Measurements from ENCODE around the gene GALK1. TPM values are rescaled to one million over a fixed set of nuclear protein-coding genes. Genes with fewer than 3 reads are reported as not detected.

GALK1 gene
- polyA plus RNA-seq (1.1 to 5.2 TPM (median 1.3 TPM) in 3 replicates), polyA minus RNA-seq (1.9 to 4.6 TPM (median 3.0 TPM) in 3 replicates)
- polyA plus RNA-seq (2011; ENCODE audit: low read depth) = 1.7 TPM
- 0.78 and 2.1 TPM in 2 replicates for polyA plus RNA-seq (2011; cell fraction: cytosol; rRNA removed)
- 1.9 and 2.7 TPM in 2 replicates for polyA plus RNA-seq (2011; cell fraction: nucleus; rRNA removed)
- 3.2 and 6.6 TPM in 2 replicates for polyA plus RNA-seq (2012; ENCODE audit: low replicate concordance)
- polyA minus RNA-seq (2011; cell fraction: cytosol; rRNA and poly(A)+ RNA removed) = 16.7 TPM
- polyA minus RNA-seq (2011; cell fraction: nucleus; rRNA and poly(A)+ RNA removed) = 3.6 and 4.4 TPM in 2 replicates

GRCh38 chr17:75764711-75765421 lies at the start of gene GALK1:
Gene GALK1 (minus strand): TSS chr17:75765192. CDS start chr17:75765136, 56 bp downstream.
- Histone ChIP-seq H3K36me3 (ENCODE audit: control insufficient read depth in 2 of 2, extremely low read depth in 1 of 2, insufficient read depth in 2 of 2, low read length in 2 of 2) (no peaks in the 10 kb centered on the region), H3K27me3 (ENCODE audit: control insufficient read depth, extremely low read depth, insufficient read depth, low read length) (no peaks in the 10 kb centered on the region), H4K20me1 (ENCODE audit: control insufficient read depth, extremely low read depth, insufficient read depth, low read length) (peaks cover 5% of the 10 kb centered on the region), H2AFZ (ENCODE audit: control insufficient read depth, low read length) (peak within 1 kb of the TSS; percentile 51), H3K9me3 (ENCODE audit: control insufficient read depth, low read depth, low read length) (no peaks in the 10 kb centered on the region), H3K4me1 (ENCODE audit: control insufficient read depth, extremely low read depth, insufficient read depth, low read length) (no peaks in the 10 kb centered on the region), H3K4me3 (ENCODE audit: control insufficient read depth in 2 of 3, extremely low read depth in 1 of 3, insufficient read depth in 2 of 3, low read depth in 1 of 3, low read length in 3 of 3) (peak within 1 kb of the TSS; percentile 50 to 66 (median 51)), H3K9me1 (ENCODE audit: control insufficient read depth, extremely low read depth, insufficient read depth, low read length) (no peaks in the 10 kb centered on the region), H3K4me2 (ENCODE audit: control insufficient read depth, extremely low read depth, insufficient read depth, low read depth, low read length) (peak within 1 kb of the TSS; percentile 91), H3K27ac (ENCODE audit: control insufficient read depth, insufficient read depth, low read length) (peak within 1 kb of the TSS; percentile 20), H3K79me2 (ENCODE audit: control insufficient read depth, insufficient read depth, low read length) (no peaks in the 10 kb centered on the region), H3K9ac (ENCODE audit: control insufficient read depth, extremely low read depth, insufficient read depth, low read length) (peak within 1 kb of the TSS; percentile 64)
- DNase-seq (ENCODE audit: low read depth, low spot score) (no peak), FAIRE-seq (no peak)
- no peak for TF ChIP-seq EZH2 (IDR thresholded peaks at IDR 0.05; ENCODE audit: low read length)
- TF ChIP-seq CTCF (optimal IDR thresholded peaks at IDR 0.05 in 1 of 3, IDR thresholded peaks at IDR 0.05 in 1 of 3, conservative IDR thresholded peaks at IDR 0.05 in 1 of 3; ENCODE audit: extremely low read depth in 1 of 3, insufficient read depth in 2 of 3, low read length in 3 of 3) = peak in 2 of 3 experiments; percentile 72 to 78
- dilution Hi-C loops (cut with MboI; ENCODE audit: extremely low pct_ligation_motif_present, low sequenced_read_pairs) = no loop called here

GRCh38 chr17:75814021-75814395 lies 49.0 kb upstream of the GALK1 start:
- H2AFZ ChIP-seq (ENCODE audit: control insufficient read depth, low read length) = no peak overlapping the region
- peaks cover 26% of the 10 kb centered on the region for H3K4me1 ChIP-seq (ENCODE audit: control insufficient read depth, extremely low read depth, insufficient read depth, low read length)
- H3K9ac ChIP-seq (ENCODE audit: control insufficient read depth, extremely low read depth, insufficient read depth, low read length) = no peak overlapping the region
- H3K4me2 ChIP-seq (ENCODE audit: control insufficient read depth, extremely low read depth, insufficient read depth, low read depth, low read length) = no peak overlapping the region
- no peak overlapping the region for H3K27ac ChIP-seq (ENCODE audit: control insufficient read depth, insufficient read depth, low read length)
- H3K79me2 ChIP-seq (ENCODE audit: control insufficient read depth, insufficient read depth, low read length) = no peaks in the 10 kb centered on the region
- no peak overlapping the region for H3K4me3 ChIP-seq (ENCODE audit: control insufficient read depth in 2 of 3, extremely low read depth in 1 of 3, insufficient read depth in 2 of 3, low read depth in 1 of 3, low read length in 3 of 3)
- H3K9me1 ChIP-seq (ENCODE audit: control insufficient read depth, extremely low read depth, insufficient read depth, low read length) = peaks cover 5% of the 10 kb centered on the region
- H3K27me3 ChIP-seq (ENCODE audit: control insufficient read depth, extremely low read depth, insufficient read depth, low read length) = no peaks in the 10 kb centered on the region
- TF ChIP-seq CTCF (optimal IDR thresholded peaks at IDR 0.05 in 1 of 3, IDR thresholded peaks at IDR 0.05 in 1 of 3, conservative IDR thresholded peaks at IDR 0.05 in 1 of 3; ENCODE audit: extremely low read depth in 1 of 3, insufficient read depth in 2 of 3, low read length in 3 of 3) = no peak
- no peaks in the 10 kb centered on the region for H3K9me3 ChIP-seq (ENCODE audit: control insufficient read depth, low read depth, low read length)
- dilution Hi-C loops (cut with MboI; ENCODE audit: extremely low pct_ligation_motif_present, low sequenced_read_pairs) = no loop called here
- peaks cover 8 to 16% of the 10 kb centered on the region in 2 experiments for H3K36me3 ChIP-seq (ENCODE audit: control insufficient read depth in 2 of 2, extremely low read depth in 1 of 2, insufficient read depth in 2 of 2, low read length in 2 of 2)
- no peaks in the 10 kb centered on the region for H4K20me1 ChIP-seq (ENCODE audit: control insufficient read depth, extremely low read depth, insufficient read depth, low read length)
- DNase-seq (ENCODE audit: low read depth, low spot score) (no peak), FAIRE-seq (no peak)
